Endothelial cell of umbilical vein (primary cell): ENCODE results near the gene OR52N2.

Experiments
- CTCF ChIP-seq, 2 donors: IDR thresholded peaks; 1 replicate in 1 of 2; 2 replicates in 1 of 2; pipeline ENCODE4 v1.5.1; 2011; ENCODE audit warnings: low read length in 2 of 2, mild to moderate bottlenecking in 2 of 2, moderate library complexity in 2 of 2, control low read depth in 1 of 2, inconsistent platforms in 1 of 2, low read depth in 1 of 2; ENCODE audit not compliant: insufficient read depth in 1 of 2; ENCODE audit errors: extremely low read depth in 1 of 2
- EZH2 ChIP-seq: IDR thresholded peaks from 2 replicates; pipeline ENCODE4 v1.6.1; 2012; ENCODE audit warnings: borderline replicate concordance, low read depth, mild to moderate bottlenecking, moderate library complexity, low read length, inconsistent platforms; ENCODE audit not compliant: severe bottlenecking
- MAX ChIP-seq: IDR thresholded peaks from 2 replicates; pipeline ENCODE4 v1.6.1; 2011; ENCODE audit not compliant: insufficient read depth, insufficient read length
- POLR2AphosphoS5 ChIP-seq: IDR thresholded peaks from 2 replicates; pipeline ENCODE4 v1.6.1; 2012; ENCODE audit warnings: low read depth, mild to moderate bottlenecking, control low read depth, low read length, moderate library complexity; ENCODE audit not compliant: insufficient read depth

GRCh38 chr11:5767056-5767455, 41.7 kb upstream of the OR52N2 start:
- TF ChIP-seq CTCF (IDR thresholded peaks at IDR 0.05; ENCODE audit: extremely low read depth in 1 of 2, insufficient read depth in 1 of 2, low read depth in 1 of 2, low read length in 2 of 2) (no peak), MAX (no peak), EZH2 (no peak), POLR2AphosphoS5 (no peak)
